Smooth muscle cell of the umbilical artery (primary cell): ENCODE data around the gene OR4K2. TPM values are rescaled to one million over a fixed set of nuclear protein-coding genes. Genes with fewer than 3 reads are reported as not detected.

Source experiments
- total RNA-seq: library from RNA; depleted of rRNA; stranded (reverse); fragments of >200 nt; gene quantifications from 2 replicates; pipeline ENCODE4 v1.2.3, GENCODE V29; 2014

The OR4K2 gene, protein sequence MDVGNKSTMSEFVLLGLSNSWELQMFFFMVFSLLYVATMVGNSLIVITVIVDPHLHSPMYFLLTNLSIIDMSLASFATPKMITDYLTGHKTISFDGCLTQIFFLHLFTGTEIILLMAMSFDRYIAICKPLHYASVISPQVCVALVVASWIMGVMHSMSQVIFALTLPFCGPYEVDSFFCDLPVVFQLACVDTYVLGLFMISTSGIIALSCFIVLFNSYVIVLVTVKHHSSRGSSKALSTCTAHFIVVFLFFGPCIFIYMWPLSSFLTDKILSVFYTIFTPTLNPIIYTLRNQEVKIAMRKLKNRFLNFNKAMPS
- total RNA-seq, result not detected in 2 replicates

DNA sequence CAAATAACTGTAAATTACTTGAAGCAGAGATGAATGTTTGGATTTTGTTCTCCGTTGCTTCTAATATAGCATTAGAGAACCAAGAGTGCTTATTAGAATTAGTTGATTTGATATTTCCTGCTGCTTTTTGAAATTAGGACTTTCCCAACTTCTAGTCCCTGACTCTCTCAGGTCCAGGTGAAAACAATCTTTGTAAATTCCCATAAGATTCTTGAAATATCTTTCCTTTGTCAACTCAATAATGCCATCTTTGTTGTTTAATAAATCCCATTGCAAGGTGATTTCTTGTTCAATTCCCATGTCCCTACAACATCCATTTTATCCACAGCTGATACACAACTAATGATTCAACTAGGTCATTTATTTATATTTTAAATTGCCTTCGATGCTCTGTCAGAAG is at the start of gene OR4K2:
TSS of gene OR4K2 (plus strand) at position 301 of the 400 bp plus-strand sequence. CDS start 1,126 bp downstream, outside the sequence.

DNA sequence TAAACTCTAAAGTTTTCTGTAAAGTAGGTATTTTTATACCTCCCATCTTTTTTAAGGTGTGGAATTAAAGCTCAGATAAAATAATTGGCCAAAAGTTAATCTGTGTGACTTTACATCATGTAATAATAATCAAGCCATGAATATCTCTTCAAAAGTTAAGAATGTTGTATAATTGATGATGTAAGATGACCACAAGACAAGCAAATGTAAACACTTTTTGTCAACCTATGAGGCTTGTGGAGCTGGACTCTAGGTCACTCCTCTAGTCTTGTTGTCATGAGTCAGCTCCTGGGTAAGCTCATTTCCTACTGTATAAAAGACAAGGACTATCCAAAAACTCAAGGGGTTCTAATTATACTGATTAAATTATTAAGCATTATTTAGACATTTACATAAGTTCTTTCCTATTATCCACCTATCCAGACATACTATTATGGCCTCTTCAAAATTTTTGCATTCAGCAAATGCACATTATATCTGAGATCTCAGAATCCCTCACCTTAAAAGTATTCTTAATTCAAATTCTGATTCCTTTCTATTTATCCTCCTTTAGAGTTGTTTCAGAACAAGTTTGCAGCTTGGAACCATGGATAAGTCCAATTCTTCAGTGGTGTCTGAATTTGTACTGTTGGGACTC is 45.2 kb downstream of the OR4K2 start, which contains the start of gene OR4K5:
TSS of gene OR4K5 (plus strand) at position 587 of the 637 bp plus-strand sequence. CDS start at position 587, 0 bp downstream.

DNA sequence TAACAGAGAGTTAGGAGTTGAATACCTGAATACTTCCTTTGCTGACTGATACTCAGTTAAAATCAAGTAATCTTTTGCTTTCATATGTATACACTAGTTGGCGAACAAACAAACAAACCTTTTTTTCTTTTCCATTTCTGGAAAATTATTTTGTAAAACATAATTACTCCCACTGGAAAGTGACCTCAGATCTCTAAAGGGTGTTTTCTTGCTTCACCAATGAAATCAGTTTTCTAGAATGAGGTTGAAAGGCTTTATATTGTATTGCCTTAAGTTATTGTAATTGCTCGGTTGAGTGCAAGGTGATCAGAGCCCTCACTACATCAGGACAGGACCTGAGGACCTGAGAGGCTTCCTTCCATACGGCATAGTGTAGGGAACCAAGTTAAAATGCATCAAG is 55.7 kb downstream of the OR4K2 start, which contains the start of gene OR4K1:
TSS of gene OR4K1 (plus strand) at position 301 of the 400 bp plus-strand sequence. CDS start 4,750 bp downstream, outside the sequence.

Other genes starting within 250 kb of the OR4K2 start
- not detected in 2 replicates for gene OR11H2, start 161.3 kb upstream of the OR4K2 start, total RNA-seq
- gene OR4Q3, start 131.6 kb upstream of the OR4K2 start, total RNA-seq, result not detected in 2 replicates
- gene OR4M1, start 101.6 kb upstream of the OR4K2 start, total RNA-seq, result not detected in 2 replicates
- gene OR4N2, start 71.4 kb upstream of the OR4K2 start, total RNA-seq, result not detected in 2 replicates
- gene OR4K5, start 45.5 kb downstream of the OR4K2 start, total RNA-seq, result not detected in 2 replicates
- gene OR4K1, start 55.8 kb downstream of the OR4K2 start, total RNA-seq, result not detected in 2 replicates
- not detected in 2 replicates for gene OR4K15, start 100.4 kb downstream of the OR4K2 start, total RNA-seq
- not detected in 2 replicates for gene OR4Q2, start 127.0 kb downstream of the OR4K2 start, total RNA-seq
- not detected in 2 replicates for gene OR4K14, start 144.2 kb downstream of the OR4K2 start, total RNA-seq
- gene OR4K13, start 160.9 kb downstream of the OR4K2 start, total RNA-seq, result not detected in 2 replicates
- gene OR4L1, start 184.9 kb downstream of the OR4K2 start, total RNA-seq, result not detected in 2 replicates
- not detected in 2 replicates for gene OR4K17, start 235.6 kb downstream of the OR4K2 start, total RNA-seq